Liver (tissue), 9 donors: ENCODE measurements around the gene TMEM107. TPM values are rescaled to one million over a fixed set of nuclear protein-coding genes. Genes with fewer than 3 reads are reported as not detected.
A peak's percentile ranks its signal among the peaks of the same experiment; 100 is the strongest.

Experiments
- DNase-seq: peaks from one replicate; pipeline ENCODE4 v3.0.0-alpha.2; 2017; ENCODE audit warnings: low spot score
- H3K27ac ChIP-seq, 2 donors: one replicate each; pipeline ENCODE4 v1.7.0; 2013; ENCODE audit warnings: inconsistent platforms in 2 of 2, low read length in 2 of 2, control low read depth in 1 of 2, low read depth in 1 of 2, mild to moderate bottlenecking in 1 of 2
- H3K27me3 ChIP-seq, 4 donors: one replicate each; pipeline versions ENCODE4 v1.6.1 to v1.7.0; 2013; ENCODE audit warnings: low read length in 3 of 4, inconsistent platforms in 1 of 4, mild to moderate bottlenecking in 1 of 4, moderate library complexity in 1 of 4; ENCODE audit not compliant: control insufficient read depth in 4 of 4, insufficient read depth in 4 of 4
- H3K36me3 ChIP-seq, 4 donors: one replicate each; pipeline versions ENCODE4 v1.6.1 to v1.7.0; 2013; ENCODE audit warnings: low read length in 3 of 4, mild to moderate bottlenecking in 3 of 4, low read depth in 1 of 4, moderate library complexity in 1 of 4; ENCODE audit not compliant: control insufficient read depth in 4 of 4, insufficient read depth in 3 of 4
- H3K4me1 ChIP-seq, 4 donors: one replicate each; pipeline versions ENCODE4 v1.6.1 to v1.7.0; 2013; ENCODE audit warnings: low read length in 3 of 4, mild to moderate bottlenecking in 3 of 4, moderate library complexity in 1 of 4; ENCODE audit not compliant: control insufficient read depth in 4 of 4, insufficient read depth in 4 of 4
- H3K4me3 ChIP-seq, 3 donors: one replicate each; pipeline versions ENCODE4 v1.6.1 to v1.7.0; 2013; ENCODE audit warnings: low read length in 3 of 3, control low read depth in 1 of 3, low read depth in 1 of 3, mild to moderate bottlenecking in 1 of 3
- H3K9ac ChIP-seq, 2 donors: one replicate each; pipeline ENCODE4 v1.7.0; 2013; ENCODE audit warnings: low read length in 2 of 2, mild to moderate bottlenecking in 2 of 2, moderate library complexity in 2 of 2, control low read depth in 1 of 2, low read depth in 1 of 2
- H3K9me3 ChIP-seq, 4 donors: one replicate each; pipeline versions ENCODE4 v1.6.1 to v1.7.0; 2013; ENCODE audit warnings: low read length in 3 of 4; ENCODE audit not compliant: control insufficient read depth in 4 of 4
- ATF3 ChIP-seq: IDR thresholded peaks from 2 replicates; pipeline ENCODE4 v1.6.1; 2016; ENCODE audit warnings: antibody characterized with exemption
- CTCF ChIP-seq: fragments of 150-350 bp; IDR thresholded peaks from 2 replicates; pipeline ENCODE4 v1.5.1; 2017; ENCODE audit warnings: improper control_type of control experiment, low read depth, low read length; ENCODE audit not compliant: missing input control
- FOXA1 ChIP-seq: IDR thresholded peaks from 2 replicates; pipeline ENCODE4 v1.6.1; 2016; ENCODE audit warnings: antibody characterized with exemption
- FOXA2 ChIP-seq: IDR thresholded peaks from 2 replicates; pipeline ENCODE4 v1.6.1; 2016; ENCODE audit warnings: antibody characterized with exemption
- HNF4A ChIP-seq, 2 donors: conservative IDR thresholded peaks; 2 replicates each; pipeline ENCODE4 v1.6.1; 2016; ENCODE audit warnings: antibody characterized with exemption in 2 of 2, mild to moderate bottlenecking in 2 of 2
- JUND ChIP-seq, 2 donors: IDR thresholded peaks; 2 replicates each; pipeline ENCODE4 v1.6.1; 2016; ENCODE audit warnings: antibody characterized with exemption in 2 of 2
- MAX ChIP-seq: IDR thresholded peaks from 2 replicates; pipeline ENCODE4 v1.6.1; 2016; ENCODE audit warnings: antibody characterized with exemption
- NR2F2 ChIP-seq: IDR thresholded peaks from 2 replicates; pipeline ENCODE4 v1.6.1; 2016; ENCODE audit warnings: antibody characterized with exemption
- RAD21 ChIP-seq, 2 donors: IDR thresholded peaks; 2 replicates each; pipeline ENCODE4 v1.6.1; 2016; ENCODE audit warnings: antibody characterized with exemption in 2 of 2, mild to moderate bottlenecking in 2 of 2
- REST ChIP-seq: IDR thresholded peaks from 2 replicates; pipeline ENCODE4 v1.6.1; 2016; ENCODE audit warnings: antibody characterized with exemption, mild to moderate bottlenecking
- RXRA ChIP-seq, 2 donors: IDR thresholded peaks; 2 replicates each; pipeline ENCODE4 v1.6.1; 2017 to 2018; ENCODE audit warnings: antibody characterized with exemption in 2 of 2, mild to moderate bottlenecking in 1 of 2
- TAF1 ChIP-seq: conservative IDR thresholded peaks from 2 replicates; pipeline ENCODE4 v1.6.1; 2016; ENCODE audit warnings: antibody characterized with exemption, mild to moderate bottlenecking
- YY1 ChIP-seq: IDR thresholded peaks from 2 replicates; pipeline ENCODE4 v1.6.1; 2016; ENCODE audit warnings: antibody characterized with exemption, mild to moderate bottlenecking
- WGBS: extraction: QIAGEN DNeasy Blood & Tissue Kit; methylation state at CpG from one replicate; pipeline ENCODE4 v1.1.7; 2013; 5-methylcytosine and 5-hydroxymethylcytosine counted together
- polyA plus RNA-seq, 2 donors: library from polyadenylated mRNA; stranded (reverse) in 1 of 2; unstranded in 1 of 2; fragments of 200-250 nt in 1 of 2; fragments of >200 nt in 1 of 2; fragmentation: Nextera tagmentation in 1 of 2; extraction: Ambion mirVana in 1 of 2; gene quantifications; one replicate each; pipeline versions ENCODE4 v1.2.1 to v1.2.3, GENCODE V29; 2013 to 2015
- total RNA-seq, 2 donors: library from RNA; depleted of rRNA; stranded (reverse); fragments of >200 nt; gene quantifications; one replicate each; pipeline ENCODE4 v1.2.3, GENCODE V29; 2014
- donor health status: healthy.
- donor health status: healthy.
- donor health status: healthy.
- donor health status: healthy.
- donor health status: healthy.

The TMEM107 gene
- total and polyA plus RNA-seq, 4 donors: 3.0 to 8.4 (median 4.2) TPM

- TF ChIP-seq REST: no peak
Observed at GRCh38 chr17:8176998-8177731, 985 bp upstream of the TMEM107 start (continued).

- Histone ChIP-seq H3K4me1 (peaks cover 2 to 31% (median 19%) of the 10 kb centered on the region in 4 donors), H3K9me3 (no peaks in the 10 kb centered on the region), H3K27me3 (no peaks in the 10 kb centered on the region), H3K36me3 (no peaks in the 10 kb centered on the region), H3K27ac (peak overlapping the region; percentile 65 to 78), H3K9ac (peak overlapping the region; percentile 42 to 90), H3K4me3 (peak overlapping the region; percentile 63 to 78 (median 71))
- WGBS: 26% methylated on average over 11 of the region's 11 CpGs
- DNase-seq: no peak
- TF ChIP-seq FOXA1: no peak
- no peak for TF ChIP-seq MAX
- no peak for TF ChIP-seq RXRA (IDR thresholded peaks at IDR 0.05)
- TF ChIP-seq CTCF: no peak
- TF ChIP-seq TAF1: no peak
- TF ChIP-seq NR2F2: no peak
- no peak for TF ChIP-seq HNF4A (conservative IDR thresholded peaks at IDR 0.05)
- no peak for TF ChIP-seq FOXA2
- no peak for TF ChIP-seq JUND (IDR thresholded peaks at IDR 0.05)
- no peak for TF ChIP-seq YY1
- no peak for TF ChIP-seq ATF3
- no peak for TF ChIP-seq RAD21 (IDR thresholded peaks at IDR 0.05)
- no peak for TF ChIP-seq REST
Observed at GRCh38 chr17:8175795-8176196, 384 bp downstream of the TMEM107 start.
